Measurements from ENCODE around the gene RPP25L. TPM values are rescaled to one million over a fixed set of nuclear protein-coding genes. Genes with fewer than 3 reads are reported as not detected.

The RPP25L gene
- total RNA-seq, 3 donors from 2014 or later: 28.5 to 37.9 (median 36.4) TPM

GRCh38 chr9:34565856-34566255, 46.0 kb downstream of the RPP25L start:
- no peak for TF ChIP-seq CTCF (IDR thresholded peaks at IDR 0.05)
- no peak for TF ChIP-seq POLR2A (IDR thresholded peaks at IDR 0.05)
- TF ChIP-seq POLR2AphosphoS5 (IDR thresholded peaks at IDR 0.05): no peak
- Histone ChIP-seq H3K27me3 (no peaks in the 10 kb centered on the region), H3K4me1 (peaks cover 0 to under 1% of the 10 kb centered on the region in 2 donors), H3K4me3 (no peak overlapping the region), H3K36me3 (no peaks in the 10 kb centered on the region), H3K9me3 (no peaks in the 10 kb centered on the region), H3K27ac (no peak overlapping the region)
- DNase-seq (ENCODE audit: low spot score in 2 of 2): no peak
- intact Hi-C loops (cut with DNase I; ENCODE audit: low total_unique reads): no loop called here

- Histone ChIP-seq H3K27ac (no peak overlapping the region), H3K27me3 (no peaks in the 10 kb centered on the region), H3K4me3 (no peak overlapping the region), H3K36me3 (no peaks in the 10 kb centered on the region), H3K4me1 (peaks cover 4 to 10% of the 10 kb centered on the region in 2 donors), H3K9me3 (no peaks in the 10 kb centered on the region)
- TF ChIP-seq POLR2A (IDR thresholded peaks at IDR 0.05): no peak
- TF ChIP-seq POLR2AphosphoS5 (IDR thresholded peaks at IDR 0.05): no peak
- TF ChIP-seq CTCF (IDR thresholded peaks at IDR 0.05): no peak
- intact Hi-C loops (cut with DNase I; ENCODE audit: low total_unique reads): no loop called here
- no peak for DNase-seq (ENCODE audit: low spot score in 2 of 2)
Observed at GRCh38 chr9:34564617-34565016, 47.3 kb downstream of the RPP25L start.

- Histone ChIP-seq H3K27me3 (peaks cover 0 to 3% of the 10 kb centered on the region in 2 donors), H3K4me3 (no peak overlapping the region), H3K9me3 (no peaks in the 10 kb centered on the region), H3K4me1 (peaks cover 5 to 10% of the 10 kb centered on the region in 2 donors), H3K27ac (no peak overlapping the region), H3K36me3 (no peaks in the 10 kb centered on the region)
- DNase-seq (ENCODE audit: low spot score in 2 of 2): no peak
- TF ChIP-seq CTCF (IDR thresholded peaks at IDR 0.05) (no peak), POLR2AphosphoS5 (IDR thresholded peaks at IDR 0.05) (no peak), POLR2A (IDR thresholded peaks at IDR 0.05) (no peak)
- intact Hi-C loops (cut with DNase I; ENCODE audit: low total_unique reads): loop anchor here (2.0 kb wide), 1 partner anchor 16 kb away; no protein-coding TSS in a partner anchor
Observed at GRCh38 chr9:34563262-34563661, 48.6 kb downstream of the RPP25L start.

GRCh38 chr9:34562135-34562745, 49.7 kb downstream of the RPP25L start:
- TF ChIP-seq POLR2AphosphoS5 (IDR thresholded peaks at IDR 0.05) (no peak), POLR2A (IDR thresholded peaks at IDR 0.05) (no peak), CTCF (IDR thresholded peaks at IDR 0.05) (peak; percentile 16 to 30 (median 18))
- Histone ChIP-seq H3K27ac (no peak overlapping the region), H3K36me3 (no peaks in the 10 kb centered on the region), H3K4me3 (no peak overlapping the region), H3K27me3 (peaks cover 0 to 3% of the 10 kb centered on the region in 2 donors), H3K9me3 (no peaks in the 10 kb centered on the region), H3K4me1 (peaks cover 5 to 10% of the 10 kb centered on the region in 2 donors)
- DNase-seq (ENCODE audit: low spot score in 2 of 2): no peak
- intact Hi-C loops (cut with DNase I; ENCODE audit: low total_unique reads): loop anchor here (2.0 kb wide), 1 partner anchor 17 kb away; no protein-coding TSS in a partner anchor

- Histone ChIP-seq H3K36me3 (no peaks in the 10 kb centered on the region), H3K9me3 (no peaks in the 10 kb centered on the region), H3K27ac (peak overlapping the region in 1 of 2 donors; percentile 86), H3K4me3 (no peak overlapping the region), H3K4me1 (peaks cover 5 to 10% of the 10 kb centered on the region in 2 donors), H3K27me3 (peaks cover 0 to 3% of the 10 kb centered on the region in 2 donors)
- TF ChIP-seq POLR2AphosphoS5 (IDR thresholded peaks at IDR 0.05): no peak
- no peak for TF ChIP-seq POLR2A (IDR thresholded peaks at IDR 0.05)
- no peak for TF ChIP-seq CTCF (IDR thresholded peaks at IDR 0.05)
- no peak for DNase-seq (ENCODE audit: low spot score in 2 of 2)
- intact Hi-C loops (cut with DNase I; ENCODE audit: low total_unique reads): no loop called here
Observed at GRCh38 chr9:34560599-34561214, 51.2 kb downstream of the RPP25L start.

Measured in breast epithelium (tissue), 4 donors.